ENCODE results near the gene CNKSR1.

The CNKSR1 gene

DNA sequence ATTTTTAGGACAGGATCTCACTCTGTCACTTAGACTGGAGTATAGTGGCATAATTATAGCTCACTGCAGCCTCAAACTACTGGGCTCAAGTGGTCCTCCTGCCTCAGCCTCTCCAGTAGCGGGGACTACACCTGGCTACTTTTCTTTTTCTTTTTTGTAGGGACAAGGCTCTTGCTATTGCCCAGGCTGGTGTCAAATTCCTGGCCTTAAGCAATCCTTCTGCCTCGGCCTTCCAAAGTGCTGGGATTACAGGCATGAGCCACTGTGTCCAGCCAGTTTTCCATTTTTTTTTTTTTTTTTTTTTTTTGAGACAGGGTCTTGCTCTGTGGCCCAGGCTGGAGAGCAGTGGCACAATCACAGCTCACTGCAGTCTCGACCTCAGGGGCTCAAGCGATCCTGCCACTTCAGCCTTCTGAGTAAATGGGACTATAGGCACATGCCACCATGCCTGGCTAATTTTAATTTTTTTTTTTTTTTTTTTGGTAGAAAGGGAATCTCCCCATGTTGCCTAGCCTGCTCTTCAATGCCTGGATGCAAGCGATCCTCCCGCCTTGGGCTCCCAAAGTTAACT lies 36.1 kb downstream of the CNKSR1 start:
- no peak for DNase-seq (ENCODE audit: low read depth in 1 of 2, low spot score in 1 of 2)
- Histone ChIP-seq H3K4me3 (replicated peaks; ENCODE audit: insufficient read depth, low read length) (no peak overlapping the region), H3K27ac (replicated peaks) (no peak overlapping the region), H3K27me3 (ENCODE audit: insufficient read depth, poor library complexity, severe bottlenecking) (no peaks in the 10 kb centered on the region)
- TF ChIP-seq SPI1 (IDR thresholded peaks at IDR 0.05; ENCODE audit: borderline replicate concordance, low read depth) (no peak), GABPA (IDR thresholded peaks at IDR 0.05; ENCODE audit: low read depth) (no peak), POLR2AphosphoS5 (IDR thresholded peaks at IDR 0.05; ENCODE audit: low read depth) (no peak)
- TF ChIP-seq, protein P1, sequence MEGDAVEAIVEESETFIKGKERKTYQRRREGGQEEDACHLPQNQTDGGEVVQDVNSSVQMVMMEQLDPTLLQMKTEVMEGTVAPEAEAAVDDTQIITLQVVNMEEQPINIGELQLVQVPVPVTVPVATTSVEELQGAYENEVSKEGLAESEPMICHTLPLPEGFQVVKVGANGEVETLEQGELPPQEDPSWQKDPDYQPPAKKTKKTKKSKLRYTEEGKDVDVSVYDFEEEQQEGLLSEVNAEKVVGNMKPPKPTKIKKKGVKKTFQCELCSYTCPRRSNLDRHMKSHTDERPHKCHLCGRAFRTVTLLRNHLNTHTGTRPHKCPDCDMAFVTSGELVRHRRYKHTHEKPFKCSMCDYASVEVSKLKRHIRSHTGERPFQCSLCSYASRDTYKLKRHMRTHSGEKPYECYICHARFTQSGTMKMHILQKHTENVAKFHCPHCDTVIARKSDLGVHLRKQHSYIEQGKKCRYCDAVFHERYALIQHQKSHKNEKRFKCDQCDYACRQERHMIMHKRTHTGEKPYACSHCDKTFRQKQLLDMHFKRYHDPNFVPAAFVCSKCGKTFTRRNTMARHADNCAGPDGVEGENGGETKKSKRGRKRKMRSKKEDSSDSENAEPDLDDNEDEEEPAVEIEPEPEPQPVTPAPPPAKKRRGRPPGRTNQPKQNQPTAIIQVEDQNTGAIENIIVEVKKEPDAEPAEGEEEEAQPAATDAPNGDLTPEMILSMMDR (IDR thresholded peaks at IDR 0.05; ENCODE audit: insufficient read depth, low read length): no peak
- TF ChIP-seq, protein P2, sequence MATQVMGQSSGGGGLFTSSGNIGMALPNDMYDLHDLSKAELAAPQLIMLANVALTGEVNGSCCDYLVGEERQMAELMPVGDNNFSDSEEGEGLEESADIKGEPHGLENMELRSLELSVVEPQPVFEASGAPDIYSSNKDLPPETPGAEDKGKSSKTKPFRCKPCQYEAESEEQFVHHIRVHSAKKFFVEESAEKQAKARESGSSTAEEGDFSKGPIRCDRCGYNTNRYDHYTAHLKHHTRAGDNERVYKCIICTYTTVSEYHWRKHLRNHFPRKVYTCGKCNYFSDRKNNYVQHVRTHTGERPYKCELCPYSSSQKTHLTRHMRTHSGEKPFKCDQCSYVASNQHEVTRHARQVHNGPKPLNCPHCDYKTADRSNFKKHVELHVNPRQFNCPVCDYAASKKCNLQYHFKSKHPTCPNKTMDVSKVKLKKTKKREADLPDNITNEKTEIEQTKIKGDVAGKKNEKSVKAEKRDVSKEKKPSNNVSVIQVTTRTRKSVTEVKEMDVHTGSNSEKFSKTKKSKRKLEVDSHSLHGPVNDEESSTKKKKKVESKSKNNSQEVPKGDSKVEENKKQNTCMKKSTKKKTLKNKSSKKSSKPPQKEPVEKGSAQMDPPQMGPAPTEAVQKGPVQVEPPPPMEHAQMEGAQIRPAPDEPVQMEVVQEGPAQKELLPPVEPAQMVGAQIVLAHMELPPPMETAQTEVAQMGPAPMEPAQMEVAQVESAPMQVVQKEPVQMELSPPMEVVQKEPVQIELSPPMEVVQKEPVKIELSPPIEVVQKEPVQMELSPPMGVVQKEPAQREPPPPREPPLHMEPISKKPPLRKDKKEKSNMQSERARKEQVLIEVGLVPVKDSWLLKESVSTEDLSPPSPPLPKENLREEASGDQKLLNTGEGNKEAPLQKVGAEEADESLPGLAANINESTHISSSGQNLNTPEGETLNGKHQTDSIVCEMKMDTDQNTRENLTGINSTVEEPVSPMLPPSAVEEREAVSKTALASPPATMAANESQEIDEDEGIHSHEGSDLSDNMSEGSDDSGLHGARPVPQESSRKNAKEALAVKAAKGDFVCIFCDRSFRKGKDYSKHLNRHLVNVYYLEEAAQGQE (IDR thresholded peaks at IDR 0.05; ENCODE audit: insufficient replicate concordance, low read depth): no peak

DNA sequence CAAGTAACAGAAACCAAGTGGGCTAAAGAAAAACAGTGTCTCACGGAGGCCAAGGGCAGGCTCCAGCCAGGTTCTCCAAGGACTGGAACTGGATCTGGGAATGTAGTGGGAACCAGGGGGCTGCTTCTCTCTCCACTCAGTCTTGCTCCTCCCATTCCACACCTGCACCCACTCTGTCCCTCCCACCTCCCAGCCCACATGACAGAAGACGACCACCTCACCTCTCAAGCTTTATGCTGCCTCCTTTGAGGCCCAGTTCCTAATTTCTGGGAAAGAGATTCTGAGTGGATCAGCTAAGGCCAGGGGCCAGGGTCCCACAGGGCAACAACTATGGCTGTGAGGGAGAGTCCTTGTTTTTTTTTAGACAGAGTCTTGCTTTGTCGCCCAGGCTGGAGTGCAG lies 38.0 kb downstream of the CNKSR1 start:
- no peaks in the 10 kb centered on the region for H3K27me3 ChIP-seq (ENCODE audit: insufficient read depth, poor library complexity, severe bottlenecking)
- H3K27ac ChIP-seq (replicated peaks): no peak overlapping the region
- no peak overlapping the region for H3K4me3 ChIP-seq (replicated peaks; ENCODE audit: insufficient read depth, low read length)
- DNase-seq (ENCODE audit: low read depth in 1 of 2, low spot score in 1 of 2): no peak
- TF ChIP-seq, protein P1 (IDR thresholded peaks at IDR 0.05; ENCODE audit: insufficient read depth, low read length): no peak
- TF ChIP-seq GABPA (IDR thresholded peaks at IDR 0.05; ENCODE audit: low read depth) (no peak), SPI1 (IDR thresholded peaks at IDR 0.05; ENCODE audit: borderline replicate concordance, low read depth) (no peak), POLR2AphosphoS5 (IDR thresholded peaks at IDR 0.05; ENCODE audit: low read depth) (no peak)
- TF ChIP-seq, protein P2 (IDR thresholded peaks at IDR 0.05; ENCODE audit: insufficient replicate concordance, low read depth): no peak

DNA sequence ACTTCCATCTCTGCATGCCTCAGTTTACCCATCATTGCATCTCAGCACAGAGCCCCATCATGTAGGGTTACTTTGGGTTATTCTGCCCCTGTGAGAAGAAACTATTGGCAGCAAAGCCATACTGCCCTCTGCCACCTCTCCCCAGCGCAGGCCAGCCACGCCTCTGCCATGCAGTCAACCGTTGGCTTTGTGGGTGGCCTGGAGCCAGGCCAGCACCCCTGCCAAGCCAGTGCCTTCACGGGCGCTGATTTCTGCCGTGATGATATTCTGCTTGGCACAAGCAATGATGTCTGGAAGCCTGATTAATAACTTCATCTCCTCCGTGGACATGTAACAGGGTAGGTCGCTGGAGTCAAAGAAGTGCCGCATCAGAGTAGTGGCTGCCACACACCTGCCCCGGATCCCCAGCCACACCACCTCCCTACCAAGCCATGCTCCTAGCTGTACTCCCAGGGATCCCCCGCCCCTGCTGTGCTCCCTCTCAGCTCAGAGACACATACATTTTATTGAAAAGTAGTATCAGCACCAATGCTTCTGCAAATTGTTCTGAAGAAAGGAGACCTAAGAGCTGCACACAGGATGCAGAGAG lies 41.7 kb downstream of the CNKSR1 start:
- Histone ChIP-seq H3K27ac (replicated peaks) (no peak overlapping the region), H3K27me3 (ENCODE audit: insufficient read depth, poor library complexity, severe bottlenecking) (no peaks in the 10 kb centered on the region), H3K4me3 (replicated peaks; ENCODE audit: insufficient read depth, low read length) (no peak overlapping the region)
- DNase-seq (ENCODE audit: low read depth in 1 of 2, low spot score in 1 of 2): no peak
- TF ChIP-seq, protein P1 (IDR thresholded peaks at IDR 0.05; ENCODE audit: insufficient read depth, low read length): no peak
- no peak for TF ChIP-seq SPI1 (IDR thresholded peaks at IDR 0.05; ENCODE audit: borderline replicate concordance, low read depth)
- no peak for TF ChIP-seq GABPA (IDR thresholded peaks at IDR 0.05; ENCODE audit: low read depth)
- TF ChIP-seq POLR2AphosphoS5 (IDR thresholded peaks at IDR 0.05; ENCODE audit: low read depth): no peak
- TF ChIP-seq, protein P2 (IDR thresholded peaks at IDR 0.05; ENCODE audit: insufficient replicate concordance, low read depth): no peak
